Large intestine (tissue), 1 donor: ENCODE measurements around the gene CEP120. TPM values are rescaled to one million over a fixed set of nuclear protein-coding genes. Genes with fewer than 3 reads are reported as not detected.

Experiments used
- polyA plus RNA-seq: library from polyadenylated mRNA; unstranded; fragments of 120-200 nt; gene quantifications from one replicate; pipeline ENCODE4 v1.2.1, GENCODE V29; 2013

Gene CEP120
- polyA plus RNA-seq, 1 donor: 12.2 TPM

Other genes with a start within 250 kb of the CEP120 start
- 24.5 TPM for gene CSNK1G3, start 88.8 kb upstream of the CEP120 start, polyA plus RNA-seq